ENCODE data around the gene NAB2.

Gene NAB2

DNA sequence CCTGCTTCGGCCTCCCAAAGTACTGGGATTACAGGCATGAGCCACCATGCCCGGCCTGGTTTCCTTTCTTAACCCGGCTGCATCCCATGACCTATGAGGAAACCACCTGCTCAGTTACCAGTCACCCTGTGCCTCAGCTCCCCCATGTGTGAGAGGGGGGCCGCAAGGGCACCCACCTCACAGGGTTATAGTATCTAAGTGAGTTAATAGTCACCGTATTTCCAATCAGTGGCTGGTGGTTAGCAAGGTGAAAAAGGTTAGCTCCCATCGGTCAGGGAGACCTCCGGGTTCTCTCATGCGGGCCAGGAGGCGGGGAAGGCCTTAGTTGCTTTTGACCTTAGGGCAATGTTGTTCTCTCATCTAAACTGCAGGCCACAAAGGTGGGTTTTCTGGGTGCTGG is 46.0 kb downstream of the NAB2 start:
- TF ChIP-seq, protein P1, sequence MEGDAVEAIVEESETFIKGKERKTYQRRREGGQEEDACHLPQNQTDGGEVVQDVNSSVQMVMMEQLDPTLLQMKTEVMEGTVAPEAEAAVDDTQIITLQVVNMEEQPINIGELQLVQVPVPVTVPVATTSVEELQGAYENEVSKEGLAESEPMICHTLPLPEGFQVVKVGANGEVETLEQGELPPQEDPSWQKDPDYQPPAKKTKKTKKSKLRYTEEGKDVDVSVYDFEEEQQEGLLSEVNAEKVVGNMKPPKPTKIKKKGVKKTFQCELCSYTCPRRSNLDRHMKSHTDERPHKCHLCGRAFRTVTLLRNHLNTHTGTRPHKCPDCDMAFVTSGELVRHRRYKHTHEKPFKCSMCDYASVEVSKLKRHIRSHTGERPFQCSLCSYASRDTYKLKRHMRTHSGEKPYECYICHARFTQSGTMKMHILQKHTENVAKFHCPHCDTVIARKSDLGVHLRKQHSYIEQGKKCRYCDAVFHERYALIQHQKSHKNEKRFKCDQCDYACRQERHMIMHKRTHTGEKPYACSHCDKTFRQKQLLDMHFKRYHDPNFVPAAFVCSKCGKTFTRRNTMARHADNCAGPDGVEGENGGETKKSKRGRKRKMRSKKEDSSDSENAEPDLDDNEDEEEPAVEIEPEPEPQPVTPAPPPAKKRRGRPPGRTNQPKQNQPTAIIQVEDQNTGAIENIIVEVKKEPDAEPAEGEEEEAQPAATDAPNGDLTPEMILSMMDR (IDR thresholded peaks at IDR 0.05; ENCODE audit: control extremely low read depth, extremely low read depth, low read depth, missing control alignments), result no peak
- ChIA-PET CTCF (interaction anchor here (1.0 to 2.4 kb wide), 3 partner anchors 11 to 66 kb away, joined by 3 to 6 read pairs (median 4); no protein-coding TSS in a partner anchor), POLR2A (interaction anchor here (0.6 kb wide), 1 partner anchor 353 kb away, joined by 5 read pairs; the partner anchor contains the start of gene MARS1)
- no peak for DNase-seq (ENCODE audit: extremely low spot score)

DNA sequence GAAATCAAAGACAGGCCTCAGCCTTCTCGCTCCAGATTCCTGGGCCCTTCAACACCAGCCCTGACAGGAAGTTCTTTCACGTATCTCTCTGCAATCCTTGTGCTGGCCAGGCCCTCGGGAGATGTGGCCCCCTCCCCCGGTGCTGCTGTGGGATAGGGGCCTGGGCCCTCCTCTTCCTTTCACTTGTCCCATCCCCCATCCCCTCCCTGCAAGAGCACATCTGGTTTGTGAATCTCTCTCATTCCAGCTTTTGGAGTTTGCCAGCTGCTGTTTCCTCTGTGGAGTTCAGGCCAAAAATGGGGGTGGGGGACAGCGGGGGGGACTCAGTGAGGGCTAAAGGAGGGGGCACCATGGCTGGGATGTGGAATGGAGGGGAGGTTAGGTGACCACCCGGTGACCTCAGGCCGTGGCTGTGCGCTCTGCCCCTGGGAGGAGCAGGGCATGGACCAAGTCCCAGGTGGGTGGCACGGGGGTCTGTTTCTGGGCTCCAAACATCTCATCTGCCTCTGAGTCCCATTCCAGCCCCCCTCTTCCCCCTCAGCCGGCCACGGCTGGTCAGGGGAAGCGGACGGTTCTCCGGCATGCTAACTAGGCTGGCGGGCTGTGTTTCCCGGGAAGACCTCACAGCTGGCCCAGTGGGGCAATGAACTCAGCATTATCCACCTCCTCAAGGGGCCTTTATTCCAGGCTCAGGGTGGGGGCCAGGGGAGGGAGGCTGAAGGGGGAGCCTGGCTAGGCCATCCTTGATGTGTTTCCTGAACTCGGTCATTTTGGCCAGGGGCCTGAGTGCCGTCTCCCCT is 46.8 kb downstream of the NAB2 start:
- CTCF ChIA-PET, result interaction anchor here (0.7 to 2.4 kb wide), 4 partner anchors 11 to 66 kb away, joined by 3 to 6 read pairs (median 4); no protein-coding TSS in a partner anchor
- POLR2A ChIA-PET, result interaction anchor here (0.6 kb wide), 1 partner anchor 352 kb away, joined by 5 read pairs; the partner anchor contains the start of gene MARS1
- DNase-seq (ENCODE audit: extremely low spot score), result no peak
- TF ChIP-seq, protein P1 (IDR thresholded peaks at IDR 0.05; ENCODE audit: control extremely low read depth, extremely low read depth, low read depth, missing control alignments), result no peak

DNA sequence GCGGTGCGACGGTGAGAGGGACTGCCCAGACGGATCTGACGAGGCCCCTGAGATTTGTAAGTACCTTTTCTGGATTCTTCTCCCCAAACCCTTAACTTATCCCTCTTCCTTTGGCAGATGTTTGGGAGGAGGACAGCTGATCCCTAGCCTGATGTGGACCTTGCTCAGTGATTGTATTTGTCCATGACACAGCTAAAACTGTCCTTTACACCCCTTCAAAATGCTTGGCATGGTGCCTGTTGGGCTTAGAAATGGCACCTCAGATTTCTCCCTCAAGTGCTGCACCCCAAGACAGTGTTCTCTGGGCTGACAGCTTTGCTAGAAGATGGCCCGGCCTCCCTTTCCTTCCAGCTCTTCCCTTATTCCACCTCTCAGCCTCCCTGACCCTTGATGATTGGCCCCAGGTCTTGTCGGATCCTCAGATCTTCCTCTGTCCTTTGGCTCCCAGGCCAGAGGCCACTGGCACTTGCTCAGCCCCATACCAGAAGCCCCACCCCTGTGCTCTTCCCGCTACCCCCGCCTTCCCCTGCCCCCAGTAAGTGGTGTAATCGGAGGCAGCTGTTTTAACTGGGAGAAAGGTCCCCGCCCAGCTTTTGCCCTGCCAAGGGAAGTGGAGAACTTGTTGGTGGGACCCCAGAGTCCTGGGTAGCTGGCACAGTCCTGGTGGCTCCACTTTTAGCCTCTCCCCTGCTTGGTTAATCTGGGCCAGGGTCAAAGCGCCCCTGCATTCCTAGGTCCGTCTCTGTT is 49.8 kb downstream of the NAB2 start:
- TF ChIP-seq, protein P1 (IDR thresholded peaks at IDR 0.05; ENCODE audit: control extremely low read depth, extremely low read depth, low read depth, missing control alignments), result no peak
- no peak for DNase-seq (ENCODE audit: extremely low spot score)
- ChIA-PET CTCF (interaction anchor here (1.6 kb wide), 1 partner anchor 15 kb away, joined by 5 read pairs; no protein-coding TSS in a partner anchor), POLR2A (no interaction called here)

DNA sequence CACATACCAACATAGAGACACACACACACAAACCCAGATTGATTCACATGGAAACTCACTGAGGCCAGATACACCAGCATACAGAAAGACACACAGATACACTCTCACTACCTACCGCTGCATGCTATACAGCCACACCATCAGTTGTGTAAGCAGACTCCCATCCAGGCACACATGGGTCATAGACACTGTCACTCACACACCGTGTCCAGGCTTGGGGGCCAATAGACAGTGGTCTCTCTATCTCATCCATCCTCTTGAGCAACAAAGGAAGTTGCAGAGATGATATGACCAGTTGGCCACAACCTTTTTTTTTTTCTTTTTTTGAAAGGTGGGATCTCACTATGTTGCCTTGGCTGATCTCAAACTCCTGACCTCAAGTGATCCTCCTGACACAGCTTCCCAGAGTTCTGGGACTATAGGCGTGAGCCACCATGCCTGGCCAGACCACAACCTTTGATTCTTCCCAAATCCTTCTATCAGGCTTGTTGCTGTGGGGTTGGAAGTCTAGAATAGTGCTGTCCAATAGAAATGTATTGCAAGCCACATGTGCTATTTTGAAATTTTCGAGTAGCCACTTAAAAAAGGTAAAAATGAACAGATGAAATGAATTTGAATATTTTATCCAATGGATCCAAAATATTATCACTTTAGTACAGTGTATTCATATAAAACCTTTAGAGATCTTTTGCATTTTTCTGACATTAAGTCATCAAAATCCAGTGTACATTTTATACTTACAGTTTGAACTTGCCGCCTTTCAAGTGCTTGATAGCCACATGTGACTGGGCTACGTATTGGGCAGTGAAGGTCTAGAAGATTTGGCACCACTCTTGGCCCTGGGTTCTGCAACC is 51.1 kb downstream of the NAB2 start:
- ChIA-PET CTCF (interaction anchor here (0.8 to 2.5 kb wide), 4 partner anchors 15 to 74 kb away, joined by 3 to 14 read pairs (median 4); partner anchors contain the start of gene STAT6), POLR2A (no interaction called here)
- DNase-seq (ENCODE audit: extremely low spot score), result no peak
- TF ChIP-seq, protein P1 (IDR thresholded peaks at IDR 0.05; ENCODE audit: control extremely low read depth, extremely low read depth, low read depth, missing control alignments), result no peak

- TF ChIP-seq, protein P1 (IDR thresholded peaks at IDR 0.05; ENCODE audit: control extremely low read depth, extremely low read depth, low read depth, missing control alignments), result no peak
- ChIA-PET CTCF (interaction anchor here (0.8 to 2.5 kb wide), 9 partner anchors 17 to 72 kb away, joined by 3 to 14 read pairs (median 3); partner anchors contain the start of gene STAT6), POLR2A (no interaction called here)
- no peak for DNase-seq (ENCODE audit: extremely low spot score)
Measured at GRCh38 chr12:57141249-57141648, 52.3 kb downstream of the NAB2 start.

Measured in GM10248 (cell line).